IPS-18c (cell line): ENCODE data around the gene NAPB.

Experiments
- H3K4me3 ChIP-seq: 2 replicates; pipeline ENCODE4 v1.7.0; 2013; ENCODE audit warnings: low read depth, mild to moderate bottlenecking, low read length, moderate library complexity; ENCODE audit not compliant: insufficient read depth
- H3K9me3 ChIP-seq: one replicate; pipeline ENCODE4 v1.6.1; 2013; ENCODE audit warnings: mild to moderate bottlenecking, low read length, moderate library complexity; ENCODE audit not compliant: control insufficient read depth, insufficient read depth

NAPB gene

DNA sequence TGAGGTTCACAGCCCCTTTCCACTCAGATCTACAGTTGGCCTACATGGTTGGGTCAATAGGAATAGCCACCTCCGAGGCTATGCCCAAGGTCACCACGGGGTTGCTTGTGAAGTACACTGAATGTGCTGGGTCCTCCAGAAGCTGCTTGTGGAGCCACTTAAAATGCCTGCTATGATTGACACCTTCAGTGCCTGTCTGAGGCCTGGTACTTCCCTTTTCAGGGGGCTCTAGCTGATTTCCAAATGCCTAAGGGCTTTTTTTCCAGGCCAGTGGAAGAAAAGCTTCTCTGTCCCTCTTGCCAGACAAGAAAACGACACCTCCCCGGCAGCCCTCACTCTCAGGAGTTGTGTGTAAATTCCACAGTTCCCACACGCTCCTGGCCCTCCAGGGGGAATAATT, 77.0 kb downstream of the NAPB start:
- Histone ChIP-seq H3K9me3 (peaks cover 2% of the 10 kb centered on the region), H3K4me3 (no peak overlapping the region)

DNA sequence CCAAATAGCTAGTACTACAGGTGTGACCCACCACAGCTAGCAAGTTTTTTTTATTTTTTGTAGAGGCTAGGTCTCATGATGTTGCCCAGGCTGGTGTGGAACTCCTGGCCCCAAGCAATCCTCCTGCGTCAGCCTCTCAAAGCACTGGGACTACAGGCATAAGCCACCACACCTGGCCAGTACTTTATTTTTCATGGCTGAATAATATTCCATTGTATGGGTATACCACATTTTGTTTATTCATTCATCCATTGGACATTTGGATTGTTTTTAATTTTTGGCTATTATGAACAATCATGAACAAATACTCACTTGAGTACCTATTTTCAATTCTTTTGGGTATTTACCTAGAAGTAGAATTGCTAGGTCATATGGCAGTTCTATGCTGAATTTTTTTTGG, 77.7 kb downstream of the NAPB start:
- Histone ChIP-seq H3K4me3 (no peak overlapping the region), H3K9me3 (peaks cover 2% of the 10 kb centered on the region)

DNA sequence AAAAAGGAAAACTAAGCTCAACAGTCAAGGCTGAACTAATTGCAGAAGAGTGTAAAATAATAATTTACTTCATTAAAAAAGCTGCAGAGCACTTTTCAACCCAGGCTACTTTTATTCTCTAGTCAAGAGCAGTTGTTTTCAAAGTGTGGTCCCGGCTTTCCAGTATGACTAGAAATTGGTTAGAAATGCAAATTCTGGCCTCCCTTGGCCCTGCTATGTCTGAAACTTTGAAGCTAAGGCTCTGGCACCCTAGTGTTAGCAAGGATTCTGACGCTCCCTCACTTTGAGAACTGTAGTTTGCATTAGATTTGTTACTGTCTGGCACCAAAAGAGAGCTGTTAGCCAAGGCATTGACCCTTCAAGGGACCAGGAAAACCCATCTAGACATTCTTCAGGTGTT, 80.2 kb downstream of the NAPB start:
- no peaks in the 10 kb centered on the region for H3K9me3 ChIP-seq
- H3K4me3 ChIP-seq, result no peak overlapping the region

DNA sequence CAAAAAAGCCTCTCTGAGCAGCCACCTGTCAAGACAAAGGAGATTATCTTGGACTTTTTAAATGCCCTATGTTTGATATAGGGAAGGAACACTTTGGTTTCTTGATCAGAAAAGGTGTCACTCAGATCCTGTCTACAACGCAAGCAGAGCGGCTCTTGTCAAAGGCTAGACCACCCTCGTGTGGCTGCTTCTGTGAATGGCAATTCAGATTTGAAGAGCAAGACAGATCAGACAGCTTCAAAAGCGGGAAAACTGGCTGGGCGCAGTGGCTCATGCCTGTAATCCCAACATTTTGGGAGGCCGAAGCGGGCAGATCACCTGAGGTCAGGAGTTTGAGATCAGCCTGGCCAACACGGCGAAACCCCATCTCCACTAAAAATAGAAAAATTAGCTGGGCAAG, 80.8 kb downstream of the NAPB start:
- H3K9me3 ChIP-seq, result no peaks in the 10 kb centered on the region
- H3K4me3 ChIP-seq, result no peak overlapping the region

DNA sequence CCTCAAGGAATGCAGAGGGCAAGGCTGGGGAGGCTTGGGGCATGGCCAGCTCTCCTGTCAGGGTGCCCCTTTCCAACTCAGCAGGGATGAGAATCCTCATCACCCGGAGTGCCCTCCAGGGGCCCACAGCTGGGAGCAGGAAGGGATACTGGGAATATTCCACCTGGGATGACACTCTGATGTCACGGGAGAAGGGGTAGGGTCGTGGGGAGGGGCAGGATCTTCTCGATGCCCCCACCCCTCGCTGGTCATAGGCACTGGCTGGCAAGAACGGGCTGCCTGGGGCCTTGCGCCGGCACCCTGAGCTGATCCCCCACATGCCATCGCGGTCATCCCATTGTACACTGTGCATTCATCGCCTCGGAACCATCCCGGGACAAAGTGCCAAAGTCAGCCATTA, 81.3 kb downstream of the NAPB start:
- H3K9me3 ChIP-seq, result no peaks in the 10 kb centered on the region
- no peak overlapping the region for H3K4me3 ChIP-seq

DNA sequence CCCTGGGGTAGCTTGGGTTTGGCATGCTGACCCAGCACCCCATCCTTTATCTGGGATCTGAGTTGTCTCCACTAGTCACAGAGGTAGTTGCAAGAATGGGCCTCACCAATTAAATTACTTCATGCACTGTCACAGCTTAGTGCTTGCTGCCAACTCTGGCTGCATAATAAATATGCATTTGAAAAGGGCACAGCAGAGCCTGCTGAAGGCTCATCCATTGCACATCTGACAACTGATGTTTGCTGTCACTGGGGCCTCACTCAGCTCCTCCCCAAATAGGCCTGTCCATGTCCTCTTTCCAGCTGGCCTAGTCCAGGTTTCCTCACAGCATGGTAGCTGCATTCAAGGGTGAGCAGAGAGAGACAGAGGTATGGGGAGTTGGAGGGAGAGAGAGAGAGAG, 84.0 kb downstream of the NAPB start:
- H3K4me3 ChIP-seq, result no peak overlapping the region; the same call in 1 of the 2 replicates

DNA sequence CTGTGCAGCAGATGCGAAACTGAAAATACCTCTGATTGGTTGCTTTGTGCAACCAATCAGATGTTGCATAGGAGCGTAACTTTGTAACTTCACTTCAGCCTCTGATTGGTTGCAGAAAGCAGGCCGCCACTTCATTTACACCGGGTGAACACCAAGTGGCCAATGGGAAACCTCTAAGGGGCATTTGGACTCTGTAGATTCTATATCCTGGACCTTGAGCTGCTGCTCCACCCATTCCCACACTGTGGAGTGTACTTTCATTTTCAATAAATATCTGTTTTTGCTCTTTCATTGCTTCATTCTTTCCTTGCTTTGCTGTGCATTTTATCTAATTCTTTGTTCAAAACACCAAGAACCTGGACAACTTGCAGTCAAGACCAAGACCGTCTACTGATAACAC, 84.8 kb downstream of the NAPB start:
- Histone ChIP-seq H3K4me3 (no peak overlapping the region), H3K9me3 (no peaks in the 10 kb centered on the region)

More for the DNA sequence above, 84.0 kb downstream of the NAPB start:
- no peaks in the 10 kb centered on the region for H3K9me3 ChIP-seq

DNA sequence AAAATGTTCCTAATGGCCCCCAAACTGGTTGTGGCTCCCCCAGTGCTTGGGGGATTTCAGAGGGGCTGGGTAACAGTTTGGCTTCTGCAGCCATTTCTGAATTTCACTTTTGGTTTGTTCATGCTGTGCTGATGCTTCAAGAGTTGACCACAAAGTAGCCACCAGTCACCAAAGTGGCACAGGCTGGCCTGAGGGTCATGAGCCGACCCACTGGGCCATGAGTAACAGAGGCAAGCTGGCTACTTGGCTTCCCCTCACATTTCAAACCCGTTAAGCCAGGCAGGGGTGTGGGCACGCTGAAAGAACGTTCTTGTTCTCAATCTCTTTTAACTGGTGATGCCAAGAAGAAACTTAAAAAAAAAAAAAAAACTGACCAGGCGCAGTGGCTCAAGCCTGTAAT, 85.8 kb downstream of the NAPB start:
- H3K9me3 ChIP-seq, result no peaks in the 10 kb centered on the region
- no peak overlapping the region for H3K4me3 ChIP-seq

DNA sequence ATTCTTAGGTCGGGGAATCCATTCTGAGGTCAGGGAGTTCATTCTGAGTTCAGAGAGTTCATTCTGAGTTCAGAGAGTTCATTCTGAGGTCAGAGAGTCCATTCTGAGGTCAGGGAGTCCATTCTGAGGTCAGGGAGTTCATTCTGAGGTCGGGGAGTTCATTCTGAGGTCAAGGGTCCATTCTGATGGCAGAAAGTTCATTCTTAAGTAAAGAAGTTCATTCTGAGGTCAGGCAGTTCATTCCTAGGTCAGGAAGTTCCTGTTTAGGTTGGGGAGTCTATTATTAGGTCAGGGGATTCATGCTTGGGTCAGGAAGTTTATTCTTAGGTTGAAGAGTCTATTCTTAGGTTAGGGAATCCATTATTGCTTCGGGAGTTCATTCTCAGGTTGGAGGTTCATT, 87.2 kb downstream of the NAPB start:
- H3K4me3 ChIP-seq, result no peak overlapping the region
- no peaks in the 10 kb centered on the region for H3K9me3 ChIP-seq

DNA sequence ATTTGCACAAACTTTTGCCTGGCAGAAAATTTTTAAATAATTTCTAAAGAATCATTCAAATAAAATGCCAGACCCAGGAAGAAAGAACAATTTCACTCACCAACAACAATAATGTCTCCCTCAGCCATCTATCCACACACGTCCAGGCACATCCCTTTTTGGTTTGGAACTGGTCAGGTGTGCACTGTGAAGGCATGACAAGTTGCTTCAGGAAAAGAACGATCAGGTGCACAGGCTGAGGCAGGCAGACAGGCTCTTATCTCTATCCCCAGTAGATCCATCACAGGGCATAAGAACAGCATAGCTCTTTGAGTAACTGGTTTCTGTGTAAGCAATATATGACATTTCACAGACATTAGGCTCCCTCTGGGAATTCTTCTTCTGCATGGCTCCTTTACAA, 88.8 kb downstream of the NAPB start:
- Histone ChIP-seq H3K4me3 (no peak overlapping the region), H3K9me3 (no peaks in the 10 kb centered on the region)

DNA sequence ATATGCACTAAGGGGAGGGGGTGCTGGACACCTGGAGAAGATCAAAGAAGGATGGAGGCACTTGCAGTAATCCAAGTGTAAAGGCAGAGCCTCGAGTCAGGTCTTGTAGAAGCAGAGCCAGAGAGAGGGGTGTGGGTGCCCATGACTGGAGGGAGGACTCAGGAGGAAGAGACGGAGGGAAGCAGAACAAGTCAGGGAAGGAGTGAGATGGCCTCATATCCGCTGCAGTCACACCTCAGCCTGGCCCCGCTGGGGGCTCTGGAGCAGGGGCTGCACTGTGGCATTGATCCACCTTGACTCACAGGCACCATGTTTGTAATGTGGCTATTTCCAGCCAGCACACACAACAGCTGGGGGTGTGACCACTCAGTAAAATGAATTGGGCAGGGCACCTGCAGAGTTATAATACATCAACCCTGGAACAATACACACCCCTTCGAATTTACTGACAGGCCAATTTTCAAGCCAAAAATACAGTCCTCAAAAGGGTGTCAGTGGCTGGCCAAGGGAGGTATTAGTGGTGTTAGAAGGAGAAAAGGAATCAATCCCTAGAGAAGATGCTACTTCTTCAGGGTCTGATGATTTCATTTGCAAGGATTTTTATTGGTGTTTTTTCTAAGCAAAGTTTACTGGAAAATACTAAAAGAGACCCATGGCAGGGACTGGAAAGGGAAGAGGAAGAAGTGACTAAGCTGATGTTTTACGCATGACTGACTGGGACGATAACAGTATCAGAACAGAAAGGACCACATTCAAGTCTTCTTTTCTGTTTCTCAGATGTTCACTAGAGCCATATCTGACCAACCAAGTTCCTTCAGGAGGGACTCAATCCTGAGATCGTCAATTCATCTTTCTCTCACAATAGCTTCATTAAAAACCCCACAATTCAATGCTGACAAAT, 89.6 kb downstream of the NAPB start:
- no peaks in the 10 kb centered on the region for H3K9me3 ChIP-seq

DNA sequence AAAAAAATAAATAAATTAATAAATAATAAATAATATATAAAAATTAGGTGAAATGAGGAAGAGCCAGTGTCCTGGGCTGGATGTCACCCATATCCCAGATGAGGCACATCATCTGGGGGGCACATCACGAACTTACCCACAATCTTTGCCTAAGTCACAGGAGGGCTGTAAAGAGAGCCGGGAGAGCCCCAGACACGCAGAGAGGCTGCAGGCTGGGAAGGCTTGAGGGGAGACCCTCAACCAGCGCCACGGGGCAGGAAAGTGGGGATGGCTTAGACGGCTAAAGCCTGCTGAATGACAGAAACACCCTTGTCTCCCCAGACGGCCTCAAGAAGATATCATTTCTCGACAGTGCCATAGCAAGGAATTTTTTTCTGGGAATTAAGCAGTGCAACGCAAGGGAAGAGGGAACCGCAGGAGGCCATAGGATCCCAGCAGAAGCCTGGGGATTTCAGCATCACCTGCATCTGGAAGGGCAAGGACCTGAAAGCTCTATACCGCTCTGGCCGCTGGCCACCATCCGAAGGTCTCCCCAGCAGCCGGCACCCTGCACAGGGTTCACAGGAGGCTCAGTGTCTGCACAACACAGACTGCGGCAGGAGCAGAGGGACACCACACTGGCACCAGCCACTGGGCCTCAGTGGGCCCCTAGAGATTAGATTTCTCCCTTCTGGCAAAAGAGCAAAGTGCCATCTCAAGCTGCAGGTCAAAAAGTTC, 93.5 kb downstream of the NAPB start:
- Histone ChIP-seq H3K4me3 (no peak overlapping the region), H3K9me3 (no peaks in the 10 kb centered on the region)

More for the DNA sequence above, 89.6 kb downstream of the NAPB start:
- no peak overlapping the region for H3K4me3 ChIP-seq

DNA sequence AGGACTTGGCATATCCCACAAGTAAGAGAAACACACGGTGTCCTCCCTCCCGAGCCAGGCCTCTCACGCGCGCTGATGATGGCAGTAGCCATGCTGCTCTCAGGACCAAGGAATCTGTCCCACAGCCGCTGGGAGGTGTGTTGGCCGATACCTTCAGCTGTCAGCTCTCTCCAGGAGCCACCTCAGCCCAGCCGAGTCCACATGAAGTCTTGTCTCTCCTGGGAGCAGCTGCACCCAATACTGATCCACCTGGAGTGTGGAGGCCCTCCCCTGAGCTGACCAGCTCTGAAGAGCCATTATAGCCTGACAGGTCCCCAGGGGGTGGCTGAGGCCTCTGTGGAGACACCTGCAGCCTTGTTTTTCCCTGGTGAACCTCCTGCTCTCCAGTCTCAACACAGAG, 94.5 kb downstream of the NAPB start:
- no peak overlapping the region for H3K4me3 ChIP-seq

DNA sequence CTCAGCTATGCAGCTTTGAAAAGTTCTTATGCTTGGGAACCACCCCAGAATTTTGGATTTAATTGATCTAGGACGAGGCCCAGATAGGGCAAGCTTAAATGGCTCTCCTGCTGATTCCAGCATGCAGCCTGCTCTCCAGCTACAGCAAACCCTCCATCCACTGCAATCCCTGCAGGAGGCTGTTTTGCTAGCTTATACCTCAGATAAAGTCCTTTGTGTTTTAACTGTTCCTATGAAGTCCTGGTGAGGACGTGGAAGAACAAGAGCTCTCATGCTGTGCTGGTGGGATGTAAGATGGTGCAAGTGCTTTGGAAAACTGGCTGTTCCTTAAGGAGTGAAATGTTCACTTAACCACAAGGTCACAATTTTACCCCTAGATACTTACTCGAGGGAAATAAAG, 96.2 kb downstream of the NAPB start:
- Histone ChIP-seq H3K9me3 (peaks cover 2% of the 10 kb centered on the region), H3K4me3 (no peak overlapping the region)

More for the DNA sequence above, 94.5 kb downstream of the NAPB start:
- H3K9me3 ChIP-seq, result no peaks in the 10 kb centered on the region
